LNCAP (cell line): Measurements from ENCODE around the gene PTPRG.

ENCODE experiments used
- TF ChIP-seq, protein P1 (sequence below): fragments of 450-650 bp; IDR thresholded peaks from 2 replicates; pipeline ENCODE4 v1.5.1; 2017; ENCODE audit warnings: mild to moderate bottlenecking

Gene PTPRG

DNA sequence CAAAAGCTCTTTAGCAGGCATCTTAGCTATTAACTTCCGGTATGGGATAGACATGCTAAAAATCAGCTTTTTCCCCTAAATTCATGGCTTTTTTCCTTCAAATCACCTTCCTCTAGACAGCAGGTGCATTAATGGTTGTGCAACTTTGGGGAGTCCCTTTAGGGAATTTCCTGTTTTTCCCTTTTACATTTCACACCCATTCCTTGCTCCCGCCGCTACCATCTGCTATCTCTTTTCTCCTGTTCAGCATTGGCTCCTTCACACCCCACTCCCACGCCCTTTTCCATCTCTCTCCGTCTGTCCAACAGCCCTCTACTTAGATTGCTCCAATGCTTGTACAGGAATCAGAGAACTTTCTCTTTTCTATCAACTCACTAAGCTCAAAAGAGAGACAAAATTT, 768.6 kb downstream of the PTPRG start:
- TF ChIP-seq, protein P1, sequence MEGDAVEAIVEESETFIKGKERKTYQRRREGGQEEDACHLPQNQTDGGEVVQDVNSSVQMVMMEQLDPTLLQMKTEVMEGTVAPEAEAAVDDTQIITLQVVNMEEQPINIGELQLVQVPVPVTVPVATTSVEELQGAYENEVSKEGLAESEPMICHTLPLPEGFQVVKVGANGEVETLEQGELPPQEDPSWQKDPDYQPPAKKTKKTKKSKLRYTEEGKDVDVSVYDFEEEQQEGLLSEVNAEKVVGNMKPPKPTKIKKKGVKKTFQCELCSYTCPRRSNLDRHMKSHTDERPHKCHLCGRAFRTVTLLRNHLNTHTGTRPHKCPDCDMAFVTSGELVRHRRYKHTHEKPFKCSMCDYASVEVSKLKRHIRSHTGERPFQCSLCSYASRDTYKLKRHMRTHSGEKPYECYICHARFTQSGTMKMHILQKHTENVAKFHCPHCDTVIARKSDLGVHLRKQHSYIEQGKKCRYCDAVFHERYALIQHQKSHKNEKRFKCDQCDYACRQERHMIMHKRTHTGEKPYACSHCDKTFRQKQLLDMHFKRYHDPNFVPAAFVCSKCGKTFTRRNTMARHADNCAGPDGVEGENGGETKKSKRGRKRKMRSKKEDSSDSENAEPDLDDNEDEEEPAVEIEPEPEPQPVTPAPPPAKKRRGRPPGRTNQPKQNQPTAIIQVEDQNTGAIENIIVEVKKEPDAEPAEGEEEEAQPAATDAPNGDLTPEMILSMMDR, result no peak

GRCh38 chr3:62332017-62332416, 770.6 kb downstream of the PTPRG start:
- TF ChIP-seq, protein P1, result no peak

DNA sequence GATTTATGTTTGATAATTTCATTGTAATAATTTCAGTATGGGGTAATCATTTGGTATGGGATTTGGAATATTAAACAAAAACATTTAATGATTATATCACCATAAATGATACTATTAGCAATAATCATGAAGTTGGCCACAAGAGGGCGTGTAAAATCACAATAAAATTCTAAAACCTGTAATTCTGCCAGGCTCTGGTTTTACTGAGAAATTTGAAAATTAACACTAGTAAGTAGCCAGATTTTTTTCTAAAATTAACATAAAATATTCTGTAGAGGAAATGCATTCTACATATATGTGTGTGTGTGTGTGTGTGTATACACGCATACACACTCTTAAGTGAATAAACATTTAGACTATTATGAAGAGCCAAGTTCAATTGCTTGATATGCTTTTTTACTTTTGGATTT, 771.5 kb downstream of the PTPRG start:
- TF ChIP-seq, protein P1, result peak; percentile 71

DNA sequence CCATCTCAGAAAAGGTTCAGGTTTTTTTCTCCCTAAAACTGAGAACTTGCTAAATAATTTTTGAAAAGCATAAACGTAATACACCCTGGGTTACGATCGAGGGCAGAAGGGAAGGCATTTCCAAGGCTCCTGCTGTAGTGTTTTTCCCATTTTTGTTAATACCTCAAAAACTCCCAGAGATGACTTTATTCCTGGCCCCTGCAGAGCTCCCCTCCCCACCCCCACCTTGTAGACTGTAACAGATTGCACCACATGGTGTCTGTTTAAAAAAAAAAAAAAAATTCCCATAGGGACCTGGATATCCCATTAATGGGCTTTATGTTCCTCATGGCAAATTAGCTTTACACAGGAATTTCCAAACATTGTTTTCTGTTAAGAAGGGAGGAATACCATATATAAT, 773.8 kb downstream of the PTPRG start:
- TF ChIP-seq, protein P1, result no peak

- TF ChIP-seq, protein P1, result no peak
Observed at GRCh38 chr3:62343755-62344154, 782.4 kb downstream of the PTPRG start.
